GM21381 (cell line): ENCODE results near the gene CALU.

Experiments used
- ATAC-seq: cut with Tn5 transposase; IDR thresholded peaks from one replicate; pipeline ENCODE4 v1.9.1; 2021; ENCODE audit warnings: mild to moderate bottlenecking, moderate library complexity; ENCODE audit not compliant: unreplicated experiment

The CALU gene

GRCh38 chr7:128721376-128721775 lies 17.8 kb upstream of the CALU start:
- ATAC-seq: no peak

- ATAC-seq: no peak
Observed at GRCh38 chr7:128724743-128725142, 14.4 kb upstream of the CALU start.

GRCh38 chr7:128725531-128725930 lies 13.6 kb upstream of the CALU start:
- ATAC-seq: no peak

- ATAC-seq: no peak
Observed at GRCh38 chr7:128726059-128726736, 13.0 kb upstream of the CALU start.

GRCh38 chr7:128726737-128727072 lies 12.5 kb upstream of the CALU start:
- ATAC-seq: no peak

- ATAC-seq: no peak
Observed at GRCh38 chr7:128727239-128727638, 11.9 kb upstream of the CALU start.

GRCh38 chr7:128728598-128728997 lies 10.6 kb upstream of the CALU start:
- no peak for ATAC-seq

GRCh38 chr7:128729494-128729893 lies 9.7 kb upstream of the CALU start:
- no peak for ATAC-seq

- ATAC-seq: no peak
Observed at GRCh38 chr7:128731184-128731583, 8.0 kb upstream of the CALU start.

- no peak for ATAC-seq
Observed at GRCh38 chr7:128732521-128733277, 6.5 kb upstream of the CALU start.

GRCh38 chr7:128733278-128733645 lies 5.9 kb upstream of the CALU start:
- ATAC-seq: no peak

- ATAC-seq: no peak
Observed at GRCh38 chr7:128734890-128735289, 4.3 kb upstream of the CALU start.

- ATAC-seq: no peak
Observed at GRCh38 chr7:128735436-128735835, 3.7 kb upstream of the CALU start.

GRCh38 chr7:128737441-128737840 lies 1.7 kb upstream of the CALU start:
- no peak for ATAC-seq

- no peak for ATAC-seq
Observed at GRCh38 chr7:128737867-128738385, 1.2 kb upstream of the CALU start.

GRCh38 chr7:128738570-128739047 lies 550 bp upstream of the CALU start:
- ATAC-seq: no peak

- ATAC-seq: no peak
Observed at GRCh38 chr7:128739990-128740682, 977 bp downstream of the CALU start.

- ATAC-seq: no peak
Observed at GRCh38 chr7:128740996-128741395, 1.8 kb downstream of the CALU start.

GRCh38 chr7:128741491-128741890 lies 2.3 kb downstream of the CALU start:
- no peak for ATAC-seq

- ATAC-seq: no peak
Observed at GRCh38 chr7:128742206-128742605, 3.0 kb downstream of the CALU start.

GRCh38 chr7:128743112-128743772 lies 4.1 kb downstream of the CALU start:
- no peak for ATAC-seq
